ENCODE results near the gene VAC14.

- TF ChIP-seq CTCF (IDR thresholded peaks at IDR 0.05; ENCODE audit: insufficient read depth, low read length) (no peak), POLR2AphosphoS5 (IDR thresholded peaks at IDR 0.05; ENCODE audit: low read depth) (no peak), GABPA (IDR thresholded peaks at IDR 0.05; ENCODE audit: low read depth) (no peak), SPI1 (IDR thresholded peaks at IDR 0.05; ENCODE audit: borderline replicate concordance, low read depth) (no peak)
- TF ChIP-seq, protein P1, sequence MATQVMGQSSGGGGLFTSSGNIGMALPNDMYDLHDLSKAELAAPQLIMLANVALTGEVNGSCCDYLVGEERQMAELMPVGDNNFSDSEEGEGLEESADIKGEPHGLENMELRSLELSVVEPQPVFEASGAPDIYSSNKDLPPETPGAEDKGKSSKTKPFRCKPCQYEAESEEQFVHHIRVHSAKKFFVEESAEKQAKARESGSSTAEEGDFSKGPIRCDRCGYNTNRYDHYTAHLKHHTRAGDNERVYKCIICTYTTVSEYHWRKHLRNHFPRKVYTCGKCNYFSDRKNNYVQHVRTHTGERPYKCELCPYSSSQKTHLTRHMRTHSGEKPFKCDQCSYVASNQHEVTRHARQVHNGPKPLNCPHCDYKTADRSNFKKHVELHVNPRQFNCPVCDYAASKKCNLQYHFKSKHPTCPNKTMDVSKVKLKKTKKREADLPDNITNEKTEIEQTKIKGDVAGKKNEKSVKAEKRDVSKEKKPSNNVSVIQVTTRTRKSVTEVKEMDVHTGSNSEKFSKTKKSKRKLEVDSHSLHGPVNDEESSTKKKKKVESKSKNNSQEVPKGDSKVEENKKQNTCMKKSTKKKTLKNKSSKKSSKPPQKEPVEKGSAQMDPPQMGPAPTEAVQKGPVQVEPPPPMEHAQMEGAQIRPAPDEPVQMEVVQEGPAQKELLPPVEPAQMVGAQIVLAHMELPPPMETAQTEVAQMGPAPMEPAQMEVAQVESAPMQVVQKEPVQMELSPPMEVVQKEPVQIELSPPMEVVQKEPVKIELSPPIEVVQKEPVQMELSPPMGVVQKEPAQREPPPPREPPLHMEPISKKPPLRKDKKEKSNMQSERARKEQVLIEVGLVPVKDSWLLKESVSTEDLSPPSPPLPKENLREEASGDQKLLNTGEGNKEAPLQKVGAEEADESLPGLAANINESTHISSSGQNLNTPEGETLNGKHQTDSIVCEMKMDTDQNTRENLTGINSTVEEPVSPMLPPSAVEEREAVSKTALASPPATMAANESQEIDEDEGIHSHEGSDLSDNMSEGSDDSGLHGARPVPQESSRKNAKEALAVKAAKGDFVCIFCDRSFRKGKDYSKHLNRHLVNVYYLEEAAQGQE (IDR thresholded peaks at IDR 0.05; ENCODE audit: insufficient replicate concordance, low read depth): no peak
Measured at GRCh38 chr16:70665113-70665694, 135.8 kb downstream of the VAC14 start.
